ENCODE results near the gene ATP11A. TPM values are rescaled to one million over a fixed set of nuclear protein-coding genes. Genes with fewer than 3 reads are reported as not detected.

The ATP11A gene
- total RNA-seq, 4 donors from 2014 or later: 18.6 to 30.3 (median 26.8) TPM

GRCh38 chr13:112709825-112710783, 20.3 kb downstream of the ATP11A start:
- no peak for TF ChIP-seq CTCF (IDR thresholded peaks at IDR 0.05; ENCODE audit: low read depth)

DNA sequence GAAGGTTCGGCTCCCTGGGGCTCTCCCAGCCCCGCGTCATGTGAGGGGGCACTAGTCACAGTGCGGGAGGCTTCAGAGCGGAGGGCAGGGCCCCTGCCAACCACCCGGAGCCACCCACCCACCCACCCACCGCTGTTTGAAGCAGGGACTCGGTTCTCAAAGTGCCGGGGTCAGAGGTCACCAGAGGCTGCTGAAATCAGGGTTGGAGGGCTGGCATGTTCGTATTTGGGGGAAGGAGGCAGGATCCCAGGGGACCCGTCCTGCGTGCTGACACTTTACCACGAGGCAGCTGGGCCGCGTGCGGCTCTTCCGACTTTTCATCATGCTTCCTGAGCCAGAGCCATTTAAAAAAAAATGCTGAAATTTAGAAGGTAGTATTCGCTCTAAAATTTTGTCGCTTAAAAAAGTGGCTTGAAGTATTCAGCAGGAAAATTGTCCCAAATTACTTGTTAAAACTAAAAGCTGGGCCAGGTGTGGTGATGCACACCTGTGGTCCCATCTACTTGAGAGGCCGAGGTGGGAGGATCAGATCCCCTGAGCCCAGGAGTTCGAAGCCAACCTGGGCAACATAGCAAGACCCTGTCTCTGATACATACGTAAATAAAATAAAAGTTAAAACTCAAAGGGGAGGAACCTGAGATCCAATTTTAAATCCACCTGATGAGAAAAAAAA, 21.2 kb downstream of the ATP11A start:
- TF ChIP-seq CTCF (IDR thresholded peaks at IDR 0.05; ENCODE audit: low read depth): no peak

- no peak for TF ChIP-seq CTCF (IDR thresholded peaks at IDR 0.05; ENCODE audit: low read depth)
Measured at GRCh38 chr13:112711528-112712265, 21.9 kb downstream of the ATP11A start.

DNA sequence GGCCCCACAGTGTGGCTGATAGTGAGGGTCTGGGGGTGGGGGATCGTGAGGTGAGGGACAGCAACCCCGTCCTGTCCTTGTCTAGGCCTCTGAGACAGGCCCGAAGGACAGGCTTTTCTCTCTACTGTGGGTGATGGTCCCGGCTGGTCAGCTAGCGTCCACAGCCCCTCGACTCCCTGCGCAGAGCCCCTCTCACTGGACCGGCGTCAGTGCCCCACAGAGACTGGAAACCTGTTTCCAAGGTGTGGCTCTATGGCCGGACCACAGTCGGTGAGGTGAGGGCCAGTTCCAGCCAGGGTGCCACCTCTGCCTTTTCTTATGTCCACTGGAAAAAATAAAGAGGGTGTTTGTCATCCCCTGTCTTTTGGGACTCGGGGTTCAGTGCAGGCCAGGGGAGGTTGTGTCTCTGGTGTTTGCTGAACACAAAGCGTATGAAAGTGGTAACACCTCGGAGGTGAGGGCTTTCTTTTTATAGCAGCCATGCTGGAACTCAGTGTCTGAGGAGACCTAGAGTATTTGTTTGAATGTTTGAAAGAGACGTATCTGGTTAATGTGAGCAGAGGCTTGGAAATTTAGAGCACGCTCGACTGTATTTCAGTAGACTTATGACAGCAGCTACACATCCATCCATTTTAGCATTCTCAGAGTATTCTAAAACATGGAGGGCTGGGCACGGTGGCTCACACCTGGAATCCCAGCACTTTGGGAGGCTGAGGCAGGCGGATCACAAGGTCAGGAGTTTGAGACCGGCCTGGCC, 22.8 kb downstream of the ATP11A start:
- TF ChIP-seq CTCF (IDR thresholded peaks at IDR 0.05; ENCODE audit: low read depth): no peak

GRCh38 chr13:112713517-112714253, 23.8 kb downstream of the ATP11A start:
- TF ChIP-seq CTCF (IDR thresholded peaks at IDR 0.05; ENCODE audit: low read depth): no peak

DNA sequence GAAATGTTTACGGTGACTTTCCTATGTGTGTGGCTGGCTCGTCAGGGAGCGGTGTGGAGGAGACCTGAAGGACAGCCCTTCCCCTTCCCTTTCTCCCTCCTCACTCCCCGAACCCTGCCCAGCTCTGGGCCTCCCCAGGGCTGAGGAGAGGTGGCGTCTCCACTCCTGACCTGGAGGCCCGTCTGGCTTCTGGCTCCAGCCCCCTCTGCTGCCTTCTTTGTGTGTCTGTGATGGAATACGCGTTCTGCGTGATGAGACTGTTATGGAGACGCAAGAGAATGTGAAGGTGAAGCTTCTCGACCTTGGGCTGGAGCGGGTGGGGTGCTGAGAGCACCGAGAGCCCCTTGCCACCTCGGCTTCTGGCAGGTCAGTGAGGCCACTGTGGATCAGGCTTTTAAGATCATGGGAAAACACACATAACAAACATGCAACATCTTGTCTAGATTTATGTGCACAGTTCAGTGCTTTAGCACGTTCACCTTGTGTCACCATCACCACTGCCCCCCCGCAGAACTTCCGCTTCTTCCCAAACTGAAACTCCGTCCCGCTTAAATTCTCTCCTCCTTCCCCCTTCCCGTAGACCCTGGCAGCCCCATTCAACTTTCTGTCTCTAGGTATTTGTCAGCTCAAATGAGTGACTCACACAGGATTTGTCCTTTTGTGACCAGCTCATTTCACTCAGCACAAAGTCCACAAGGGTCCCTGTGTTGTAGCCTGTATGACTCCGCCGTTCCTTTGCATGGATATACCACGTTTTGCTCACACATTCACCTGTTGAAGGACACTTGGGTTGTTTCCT, 24.7 kb downstream of the ATP11A start:
- no peak for TF ChIP-seq CTCF (IDR thresholded peaks at IDR 0.05; ENCODE audit: low read depth)
